A673 (cell line): ENCODE data around the gene ANKZF1. TPM values are rescaled to one million over a fixed set of nuclear protein-coding genes. Genes with fewer than 3 reads are reported as not detected.
A peak's percentile ranks its signal among the peaks of the same experiment; 100 is the strongest.

Source experiments
- BruUV-seq: library from RNA; stranded (reverse); fragments of 400-500 nt; replicated peaks from 2 replicates; lab custom pipeline; 2021; lab: Mats Ljungman, UMichigan
- CTCF ChIA-PET: fragments of 300-600 bp; sonication (Branson Sonifier 250); formaldehyde crosslinking; loops from one replicate; lab custom pipeline; 2022; ENCODE audit warnings: antibody characterized with exemption; lab: Charles Lee
- POLR2A ChIA-PET: fragments of 300-600 bp; sonication (Branson Sonifier 250); formaldehyde crosslinking; loops from one replicate; lab custom pipeline; 2022; ENCODE audit warnings: antibody characterized with exemption; ENCODE audit not compliant: low non-redundant PET; lab: Charles Lee
- DNase-seq: peaks from one replicate; pipeline ENCODE4 v3.0.0-alpha.2; 2015; ENCODE audit warnings: low spot score
- H3K27ac ChIP-seq: fragments of 200-600 bp; sonication (generic); 2 replicates; pipeline ENCODE4 v1.5.1; 2016; ENCODE audit warnings: mixed run types, low read depth, mild to moderate bottlenecking, mixed read lengths, antibody characterized with exemption, low read length; ENCODE audit not compliant: poor library complexity, severe bottlenecking
- H3K27me3 ChIP-seq: fragments of 200-600 bp; sonication (generic); replicated peaks from 2 replicates; pipeline ENCODE4 v1.6.1; 2017; ENCODE audit warnings: mixed run types, low read depth, mild to moderate bottlenecking, mixed read lengths, antibody characterized with exemption, low read length; ENCODE audit not compliant: insufficient read depth, poor library complexity
- H3K36me3 ChIP-seq: fragments of 200-600 bp; sonication (generic); 2 replicates; pipeline ENCODE4 v1.6.1; 2016; ENCODE audit warnings: mixed run types, mild to moderate bottlenecking, mixed read lengths, antibody characterized with exemption, low read length; ENCODE audit not compliant: insufficient read depth, poor library complexity, severe bottlenecking
- H3K4me1 ChIP-seq: fragments of 200-600 bp; sonication (generic); 2 replicates; pipeline ENCODE4 v1.6.1; 2017; ENCODE audit warnings: mixed run types, mild to moderate bottlenecking, mixed read lengths, antibody characterized with exemption, low read length; ENCODE audit not compliant: insufficient read depth, poor library complexity, severe bottlenecking
- H3K4me3 ChIP-seq: fragments of 200-600 bp; sonication (generic); 2 replicates; pipeline ENCODE4 v1.5.1; 2016; ENCODE audit warnings: low read depth, mixed run types, mild to moderate bottlenecking, mixed read lengths, low read length; ENCODE audit not compliant: poor library complexity, severe bottlenecking
- H3K9me3 ChIP-seq: fragments of 200-600 bp; sonication (generic); 2 replicates; pipeline ENCODE4 v1.6.1; 2016; ENCODE audit warnings: mixed run types, low read depth, mild to moderate bottlenecking, mixed read lengths, antibody characterized with exemption, low read length; ENCODE audit not compliant: poor library complexity, severe bottlenecking
- EZH2 ChIP-seq: fragments of 200-600 bp; sonication (generic); IDR thresholded peaks from 2 replicates; pipeline ENCODE4 v1.6.1; 2017; ENCODE audit warnings: borderline replicate concordance, low read depth, mild to moderate bottlenecking, mixed read lengths, antibody characterized with exemption, low read length; ENCODE audit not compliant: poor library complexity, severe bottlenecking
- intact Hi-C: fragments of 100-400 bp; cut with micrococcal nuclease; formaldehyde crosslinking; loops from one replicate; pipeline ENCODE4 v1.10.0; 2022; ENCODE audit not compliant: unreplicated experiment
- total RNA-seq: library from RNA; stranded (reverse); gene quantifications from 2 replicates; pipeline ENCODE4 v1.2.3, GENCODE V29; 2021
- TF ChIP-seq, protein P1 (sequence below): fragments of 300-800, 200-600 bp; sonication (generic); conservative IDR thresholded peaks from 2 replicates; pipeline ENCODE4 v1.5.1; 2017; ENCODE audit warnings: low read depth, mild to moderate bottlenecking, antibody characterized with exemption, low read length, moderate library complexity, mixed read lengths

The ANKZF1 gene
- total RNA-seq, 1 experiment from 2014 or later: 30.6 TPM

DNA sequence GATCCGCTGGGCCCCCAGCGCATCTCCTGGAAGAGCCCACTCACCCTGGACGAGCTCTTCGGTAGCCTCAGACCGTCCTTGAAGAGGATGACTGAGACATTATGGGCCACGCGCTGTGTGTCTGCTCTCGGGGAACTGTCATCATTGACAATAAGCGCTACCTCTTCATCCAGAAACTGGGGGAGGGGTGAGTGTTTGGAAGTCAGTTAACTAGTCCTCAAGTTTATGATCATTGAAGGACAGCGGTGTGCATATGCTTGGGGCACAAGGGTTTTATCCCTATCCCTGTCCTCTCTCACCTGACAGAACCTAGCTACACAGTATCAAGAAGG, 16.3 kb downstream of the ANKZF1 start:
- BruUV-seq: no TSS peak
- H3K36me3 ChIP-seq: peaks cover 10% of the 10 kb centered on the region
- TF ChIP-seq EZH2: no peak
- TF ChIP-seq, protein P1, sequence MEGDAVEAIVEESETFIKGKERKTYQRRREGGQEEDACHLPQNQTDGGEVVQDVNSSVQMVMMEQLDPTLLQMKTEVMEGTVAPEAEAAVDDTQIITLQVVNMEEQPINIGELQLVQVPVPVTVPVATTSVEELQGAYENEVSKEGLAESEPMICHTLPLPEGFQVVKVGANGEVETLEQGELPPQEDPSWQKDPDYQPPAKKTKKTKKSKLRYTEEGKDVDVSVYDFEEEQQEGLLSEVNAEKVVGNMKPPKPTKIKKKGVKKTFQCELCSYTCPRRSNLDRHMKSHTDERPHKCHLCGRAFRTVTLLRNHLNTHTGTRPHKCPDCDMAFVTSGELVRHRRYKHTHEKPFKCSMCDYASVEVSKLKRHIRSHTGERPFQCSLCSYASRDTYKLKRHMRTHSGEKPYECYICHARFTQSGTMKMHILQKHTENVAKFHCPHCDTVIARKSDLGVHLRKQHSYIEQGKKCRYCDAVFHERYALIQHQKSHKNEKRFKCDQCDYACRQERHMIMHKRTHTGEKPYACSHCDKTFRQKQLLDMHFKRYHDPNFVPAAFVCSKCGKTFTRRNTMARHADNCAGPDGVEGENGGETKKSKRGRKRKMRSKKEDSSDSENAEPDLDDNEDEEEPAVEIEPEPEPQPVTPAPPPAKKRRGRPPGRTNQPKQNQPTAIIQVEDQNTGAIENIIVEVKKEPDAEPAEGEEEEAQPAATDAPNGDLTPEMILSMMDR: no peak
- intact Hi-C loops: no loop called here
- ChIA-PET POLR2A (no interaction called here), CTCF (no interaction called here)
- H3K27me3 ChIP-seq: no peaks in the 10 kb centered on the region
- DNase-seq: no peak
- H3K27ac ChIP-seq: peak overlapping the region; percentile 85
- no peaks in the 10 kb centered on the region for H3K9me3 ChIP-seq
- H3K4me1 ChIP-seq: peaks cover 28% of the 10 kb centered on the region
- H3K4me3 ChIP-seq: peak overlapping the region; percentile 85

DNA sequence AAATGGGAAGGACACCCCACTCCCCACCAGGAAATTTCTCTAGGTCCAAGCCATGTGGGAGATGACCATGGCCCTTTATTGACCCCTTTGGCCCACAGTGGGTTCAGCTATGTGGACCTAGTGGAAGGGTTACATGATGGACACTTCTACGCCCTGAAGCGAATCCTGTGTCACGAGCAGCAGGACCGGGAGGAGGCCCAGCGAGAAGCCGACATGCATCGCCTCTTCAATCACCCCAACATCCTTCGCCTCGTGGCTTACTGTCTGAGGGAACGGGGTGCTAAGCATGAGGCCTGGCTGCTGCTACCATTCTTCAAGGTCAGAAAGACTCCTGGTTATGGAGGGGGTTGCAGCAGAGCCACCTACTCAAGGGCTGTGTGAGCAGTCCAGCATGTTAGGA, 17.0 kb downstream of the ANKZF1 start:
- Histone ChIP-seq H3K36me3 (peaks cover 10% of the 10 kb centered on the region), H3K9me3 (no peaks in the 10 kb centered on the region), H3K27me3 (no peaks in the 10 kb centered on the region), H3K27ac (peak overlapping the region; percentile 20), H3K4me1 (peaks cover 30% of the 10 kb centered on the region), H3K4me3 (peak overlapping the region; percentile 85)
- POLR2A ChIA-PET: no interaction called here
- TF ChIP-seq EZH2: no peak
- TF ChIP-seq, protein P1: no peak
- DNase-seq: no peak
- intact Hi-C loops: no loop called here
- CTCF ChIA-PET: no interaction called here
- no TSS peak for BruUV-seq

DNA sequence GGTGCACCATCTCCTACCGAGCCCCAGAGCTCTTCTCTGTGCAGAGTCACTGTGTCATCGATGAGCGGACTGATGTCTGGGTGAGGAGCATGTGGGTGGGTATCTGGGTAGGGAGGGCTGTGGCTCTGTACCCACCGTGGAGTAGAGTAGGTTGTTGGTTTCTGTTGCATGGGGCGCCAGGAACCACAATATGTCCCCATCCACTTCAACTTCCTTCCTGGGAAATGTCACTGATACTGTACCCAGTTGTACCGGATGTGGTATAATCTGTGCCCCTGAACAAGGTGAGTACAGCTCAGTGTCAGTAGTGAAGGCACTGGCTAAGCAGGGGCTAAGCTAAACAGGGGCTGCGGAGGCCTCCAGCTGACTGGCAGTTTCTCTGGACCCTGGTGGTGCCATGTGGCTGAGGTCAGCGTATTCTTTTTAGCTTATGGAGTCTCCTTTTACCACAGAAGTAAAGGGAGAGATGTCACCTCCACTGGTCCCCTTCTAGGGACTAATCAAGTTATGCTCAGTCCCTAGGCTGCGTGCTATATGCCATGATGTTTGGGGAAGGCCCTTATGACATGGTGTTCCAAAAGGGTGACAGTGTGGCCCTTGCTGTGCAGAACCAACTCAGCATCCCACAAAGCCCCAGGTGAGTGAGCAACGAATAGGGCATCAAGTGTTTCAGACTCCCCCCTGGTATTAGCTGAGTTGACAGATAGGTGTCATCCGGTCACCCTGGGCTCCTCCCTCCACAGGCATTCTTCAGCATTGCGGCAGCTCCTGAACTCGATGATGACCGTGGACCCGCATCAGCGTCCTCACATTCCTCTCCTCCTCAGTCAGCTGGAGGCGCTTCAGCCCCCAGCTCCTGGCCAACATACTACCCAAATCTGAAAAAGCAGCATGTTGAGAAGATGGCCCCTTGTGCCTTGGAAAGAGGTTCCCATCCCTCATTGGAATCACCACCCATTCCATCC, 18.4 kb downstream of the ANKZF1 start:
- Histone ChIP-seq H3K9me3 (no peaks in the 10 kb centered on the region), H3K4me3 (no peak overlapping the region), H3K4me1 (peaks cover 43% of the 10 kb centered on the region), H3K36me3 (peaks cover 10% of the 10 kb centered on the region), H3K27ac (peak overlapping the region; percentile 87), H3K27me3 (no peaks in the 10 kb centered on the region)
- no peak for DNase-seq
- no TSS peak for BruUV-seq
- ChIA-PET CTCF (interaction anchor here (0.6 kb wide), 1 partner anchor 29 kb away, joined by 4 read pairs; no protein-coding TSS in a partner anchor), POLR2A (no interaction called here)
- intact Hi-C loops: no loop called here
- TF ChIP-seq, protein P1: no peak
- TF ChIP-seq EZH2: no peak
